H1 (cell line): Measurements from ENCODE around the gene INHBC. TPM values are rescaled to one million over a fixed set of nuclear protein-coding genes. Genes with fewer than 3 reads are reported as not detected.

ENCODE experiments used
- CTCF ChIA-PET: fragments of 300-600 bp; sonication (Branson Sonifier 250); formaldehyde crosslinking; loops from one replicate; lab custom pipeline; 2021; ENCODE audit not compliant: partially characterized antibody; lab: Charles Lee
- POLR2A ChIA-PET: fragments of 300-600 bp; sonication (Branson Sonifier 250); formaldehyde crosslinking; loops from one replicate; lab custom pipeline; 2021; ENCODE audit warnings: inconsistent platforms; ENCODE audit not compliant: partially characterized antibody; lab: Charles Lee
- DNase-seq, 2 experiments: peaks; one replicate each; pipeline versions ENCODE4 v3.0.0 to v3.0.0-alpha.2; 2010 to 2022; ENCODE audit warnings: low spot score in 2 of 2, low read depth in 1 of 2, mixed read lengths in 1 of 2
- FAIRE-seq: peaks from 2 replicates; lab custom pipeline; 2011; peaks lifted over from hg19 to GRCh38; lab: Jason Lieb, UNC
- H2AFZ ChIP-seq: 2 replicates; pipeline ENCODE4 v1.8.1; 2012; ENCODE audit warnings: low read length, inconsistent platforms
- H2AK5ac ChIP-seq: 2 replicates; pipeline ENCODE4 v1.6.1; 2013; ENCODE audit warnings: low read depth, low read length
- H2BK120ac ChIP-seq: replicated peaks from 2 replicates; pipeline ENCODE3; 2013; ENCODE audit warnings: low read depth, low read length, inconsistent platforms
- H2BK12ac ChIP-seq: 2 replicates; pipeline ENCODE4 v1.6.1; 2013; ENCODE audit warnings: low read depth, low read length
- H2BK15ac ChIP-seq: 2 replicates; pipeline ENCODE4 v1.6.1; 2013; ENCODE audit warnings: low read length
- H2BK20ac ChIP-seq: 2 replicates; pipeline ENCODE4 v1.6.1; 2013; ENCODE audit warnings: low read length
- H2BK5ac ChIP-seq: 2 replicates; pipeline ENCODE4 v1.6.1; 2013; ENCODE audit warnings: low read depth, low read length
- H3K14ac ChIP-seq: 2 replicates; pipeline ENCODE4 v1.6.1; 2013; ENCODE audit warnings: inconsistent platforms; ENCODE audit not compliant: insufficient read length
- H3K18ac ChIP-seq: 2 replicates; pipeline ENCODE4 v1.6.1; 2013; ENCODE audit warnings: low read length; ENCODE audit errors: extremely low read depth
- H3K23ac ChIP-seq: 2 replicates; pipeline ENCODE4 v1.6.1; 2013; ENCODE audit warnings: inconsistent platforms; ENCODE audit not compliant: insufficient read length
- H3K23me2 ChIP-seq: 2 replicates; pipeline ENCODE4 v1.6.1; 2013; ENCODE audit warnings: low read depth, low read length
- H3K27ac ChIP-seq: 2 replicates; pipeline ENCODE4 v1.6.1; 2011; ENCODE audit warnings: low read depth, low read length, inconsistent platforms
- H3K27me3 ChIP-seq, 4 experiments: replicated peaks in 1 of 4; 1 replicate in 1 of 4; 2 replicates in 3 of 4; pipeline versions ENCODE4 v1.6.1 to v1.8.1; 2011 to 2013; ENCODE audit warnings: low read length in 3 of 4, mild to moderate bottlenecking in 3 of 4, inconsistent platforms in 2 of 4, mixed read lengths in 2 of 4, moderate library complexity in 1 of 4; ENCODE audit not compliant: control insufficient read depth in 3 of 4, insufficient read depth in 3 of 4; ENCODE audit errors: extremely low read depth in 1 of 4
- H3K36me3 ChIP-seq, 4 experiments: 2 replicates each; pipeline versions ENCODE4 v1.6.1 to v1.8.1; 2011 to 2013; ENCODE audit warnings: mild to moderate bottlenecking in 4 of 4, low read length in 3 of 4, moderate library complexity in 2 of 4, control low read depth in 1 of 4, inconsistent platforms in 1 of 4; ENCODE audit not compliant: insufficient read depth in 4 of 4, control insufficient read depth in 2 of 4
- H3K4ac ChIP-seq: replicated peaks from 2 replicates; pipeline ENCODE3; 2013; ENCODE audit warnings: low read length, low read depth, mixed read lengths, inconsistent platforms; ENCODE audit not compliant: insufficient read length
- H3K4me1 ChIP-seq, 4 experiments: replicated peaks in 1 of 4; 1 replicate in 1 of 4; 2 replicates in 3 of 4; pipeline versions ENCODE4 v1.6.1 to v1.8.1; 2011 to 2013; ENCODE audit warnings: low read length in 3 of 4, inconsistent platforms in 2 of 4, mixed read lengths in 1 of 4; ENCODE audit not compliant: insufficient read depth in 4 of 4, control insufficient read depth in 3 of 4
- H3K4me2 ChIP-seq, 2 experiments: 2 replicates each; pipeline versions ENCODE4 v1.6.1 to v1.8.1; 2011 to 2013; ENCODE audit warnings: low read depth in 2 of 2, low read length in 2 of 2, control low read depth in 1 of 2, inconsistent platforms in 1 of 2, mild to moderate bottlenecking in 1 of 2; ENCODE audit not compliant: insufficient read depth in 1 of 2
- H3K4me3 ChIP-seq, 4 experiments: fragments of 200-600, 300-600 bp in 1 of 4; sonication (generic), shearing (Covaris generic), sonication (Bioruptor Twin) in 1 of 4; 2 replicates each; pipeline versions ENCODE4 v1.5.1 to v1.8.1; 2011 to 2016; ENCODE audit warnings: low read length in 4 of 4, low read depth in 3 of 4, control low read depth in 2 of 4, inconsistent platforms in 2 of 4, mild to moderate bottlenecking in 2 of 4, mixed read lengths in 1 of 4, moderate library complexity in 1 of 4; ENCODE audit not compliant: insufficient read depth in 2 of 4; ENCODE audit errors: extremely low read depth in 1 of 4
- H3K56ac ChIP-seq: replicated peaks from 2 replicates; pipeline ENCODE3; 2013; ENCODE audit warnings: low read depth, mild to moderate bottlenecking, mixed read lengths, low read length, inconsistent platforms; ENCODE audit not compliant: insufficient read length
- H3K79me1 ChIP-seq: 2 replicates; pipeline ENCODE4 v1.6.1; 2013; ENCODE audit warnings: low read depth, low read length, control low read depth
- H3K79me2 ChIP-seq, 2 experiments: 2 replicates each; pipeline versions ENCODE4 v1.6.1 to v1.8.1; 2012 to 2013; ENCODE audit warnings: low read length in 2 of 2, mild to moderate bottlenecking in 2 of 2, inconsistent platforms in 1 of 2; ENCODE audit not compliant: insufficient read depth in 2 of 2, control insufficient read depth in 1 of 2
- H3K9ac ChIP-seq, 4 experiments: replicated peaks in 1 of 4; 1 replicate in 1 of 4; 2 replicates in 3 of 4; pipeline versions ENCODE4 v1.6.1 to v1.8.1; 2011 to 2013; ENCODE audit warnings: low read depth in 3 of 4, low read length in 3 of 4, control low read depth in 2 of 4, mild to moderate bottlenecking in 2 of 4, moderate library complexity in 2 of 4, inconsistent platforms in 1 of 4; ENCODE audit errors: extremely low read depth in 1 of 4
- H3K9me3 ChIP-seq, 2 experiments: 2 replicates each; pipeline versions ENCODE4 v1.6.1 to v1.8.1; 2012 to 2013; ENCODE audit warnings: mild to moderate bottlenecking in 2 of 2, moderate library complexity in 2 of 2, control low read depth in 1 of 2, inconsistent platforms in 1 of 2, low read depth in 1 of 2, low read length in 1 of 2, mixed read lengths in 1 of 2; ENCODE audit not compliant: insufficient read depth in 2 of 2
- H4K20me1 ChIP-seq, 2 experiments: replicated peaks in 1 of 2; 2 replicates each; pipeline versions ENCODE3 to v1.8.1; 2011 to 2013; ENCODE audit warnings: inconsistent platforms in 2 of 2, low read length in 2 of 2, mild to moderate bottlenecking in 1 of 2; ENCODE audit not compliant: insufficient read depth in 2 of 2, control insufficient read depth in 1 of 2
- H4K5ac ChIP-seq: 2 replicates; pipeline ENCODE4 v1.6.1; 2013; ENCODE audit warnings: low read length, low read depth, mixed read lengths, inconsistent platforms; ENCODE audit not compliant: insufficient read length
- H4K8ac ChIP-seq: 2 replicates; pipeline ENCODE4 v1.8.0; 2013; ENCODE audit warnings: mild to moderate bottlenecking, moderate library complexity, low read length, inconsistent platforms; ENCODE audit not compliant: insufficient read depth; ENCODE audit errors: extremely low read depth
- H4K91ac ChIP-seq: replicated peaks from 2 replicates; pipeline ENCODE3; 2013; ENCODE audit warnings: low read length, mixed read lengths, inconsistent platforms; ENCODE audit not compliant: insufficient read length
- BRCA1 ChIP-seq: IDR thresholded peaks from 2 replicates; pipeline ENCODE4 v1.6.1; 2012; ENCODE audit warnings: low read depth, low read length, improper control_type of control experiment
- CEBPB ChIP-seq: IDR thresholded peaks from 2 replicates; pipeline ENCODE4 v1.6.1; 2012; ENCODE audit warnings: low read depth, low read length
- CREB1 ChIP-seq: IDR thresholded peaks from 2 replicates; pipeline ENCODE4 v1.6.1; 2012; ENCODE audit warnings: inconsistent platforms
- EGR1 ChIP-seq: IDR thresholded peaks from 2 replicates; pipeline ENCODE4 v1.6.1; 2011; ENCODE audit warnings: low read depth, low read length, borderline replicate concordance
- FOSL1 ChIP-seq: IDR thresholded peaks from 2 replicates; pipeline ENCODE4 v1.6.1; 2011; ENCODE audit warnings: mild to moderate bottlenecking, low read depth, low read length, moderate library complexity; ENCODE audit not compliant: insufficient read depth
- JUND ChIP-seq: IDR thresholded peaks from 2 replicates; pipeline ENCODE4 v1.6.1; 2011; ENCODE audit warnings: mild to moderate bottlenecking, improper control_type of control experiment, low read length
- KDM4A ChIP-seq: IDR thresholded peaks from one replicate; pipeline ENCODE4 v1.7.1; 2012; ENCODE audit warnings: low read depth, mild to moderate bottlenecking, moderate library complexity, low read length, inconsistent platforms; ENCODE audit not compliant: severe bottlenecking
- RAD21 ChIP-seq, 2 experiments: IDR thresholded peaks in 1 of 2; conservative IDR thresholded peaks in 1 of 2; 2 replicates each; pipeline ENCODE4 v1.6.1; 2011; ENCODE audit warnings: low read depth in 2 of 2, low read length in 2 of 2, improper control_type of control experiment in 1 of 2, inconsistent platforms in 1 of 2, mild to moderate bottlenecking in 1 of 2, moderate library complexity in 1 of 2
- RNF2 ChIP-seq: fragments of 200-900, 300-1000 bp; sonication (generic); IDR thresholded peaks from 2 replicates; pipeline ENCODE4 v1.7.1; 2016; ENCODE audit warnings: borderline replicate concordance, low read depth, mild to moderate bottlenecking, antibody characterized with exemption, low read length; ENCODE audit not compliant: poor library complexity, severe bottlenecking; ENCODE audit errors: missing control alignments
- SRF ChIP-seq: IDR thresholded peaks from 2 replicates; pipeline ENCODE4 v1.6.1; 2011; ENCODE audit warnings: mild to moderate bottlenecking, low read depth, low read length, moderate library complexity
- TBP ChIP-seq: IDR thresholded peaks from 2 replicates; pipeline ENCODE4 v1.6.1; 2011; ENCODE audit warnings: low read depth, low read length, improper control_type of control experiment
- TEAD4 ChIP-seq: IDR thresholded peaks from 2 replicates; pipeline ENCODE4 v1.6.1; 2012; ENCODE audit warnings: low read depth, low read length, inconsistent platforms, mixed read lengths
- YY1 ChIP-seq: IDR thresholded peaks from 2 replicates; pipeline ENCODE4 v1.6.1; 2011; ENCODE audit warnings: low read depth, mild to moderate bottlenecking, low read length
- WGBS, 2 experiments: shearing (Covaris generic) in 1 of 2; methylation state at CpG; one replicate each; pipeline versions ENCODE4 v1.1.6 to v1.1.7; 2013 to 2015; ENCODE audit warnings: low lambda C conversion rate in 2 of 2, mixed read lengths in 2 of 2, inconsistent platforms in 1 of 2, low coverage in 1 of 2, missing lambda C conversion rate in 1 of 2; ENCODE audit not compliant: insufficient replicate concordance in 2 of 2, insufficient coverage in 1 of 2, insufficient read length in 1 of 2; ENCODE audit errors: extremely low coverage in 1 of 2, missing lambda C conversion rate in 1 of 2; 5-methylcytosine and 5-hydroxymethylcytosine counted together
- polyA plus RNA-seq, 7 experiments: library from polyadenylated mRNA; depleted of rRNA in 3 of 7; stranded (reverse) in 5 of 7; unstranded in 2 of 7; fragments of >200 nt in 5 of 7; fragments of 200-250 nt in 2 of 7; gene quantifications; 1 replicate in 5 of 7; 2 replicates in 1 of 7; 4 replicates in 1 of 7; pipeline versions ENCODE4 v1.2.1 to v1.2.3, GENCODE V29; 2011 to 2013; ENCODE audit warnings: missing spikeins in 2 of 7, mixed read lengths in 2 of 7
- total RNA-seq: library from RNA; stranded (reverse); fragmentation: NEBNext Ultra II Directional; extraction: Animal tissue kit (Norgen Biotek cat#: 25700); gene quantifications from 2 replicates; pipeline ENCODE4 v1.2.1, GENCODE V29; 2021

Gene INHBC
- total and polyA plus RNA-seq, 2 of the 8 experiments (the other 6 are each of a cell fraction or from before 2014, with no cell fraction given) = 0.15 TPM; not detected in 1

DNA sequence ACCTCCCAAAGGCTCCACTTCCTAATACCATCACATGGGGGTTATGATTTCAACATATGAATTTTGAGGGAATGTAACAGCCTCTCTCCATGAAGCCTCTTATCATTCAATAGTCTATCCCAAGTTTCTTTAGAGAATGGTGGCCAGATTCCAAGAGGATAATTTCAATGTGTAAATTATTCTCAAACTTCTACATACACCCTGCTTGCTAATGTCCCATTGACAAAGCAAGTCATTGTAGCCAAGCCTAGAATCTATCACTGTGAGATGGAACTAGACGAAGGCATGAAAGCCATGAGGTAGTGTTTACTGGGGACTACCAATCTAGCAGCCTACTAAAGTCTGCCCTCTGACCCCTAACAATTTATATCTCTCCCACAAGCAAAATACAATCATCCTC lies 3.8 kb downstream of the INHBC start:
- H3K27ac ChIP-seq = no peak overlapping the region
- no peak overlapping the region for H2BK120ac ChIP-seq
- FAIRE-seq = no peak
- H3K4me2 ChIP-seq = no peak overlapping the region
- no peak overlapping the region for H2AK5ac ChIP-seq
- H3K14ac ChIP-seq = no peak overlapping the region
- H3K4me3 ChIP-seq = no peak overlapping the region
- no peak overlapping the region for H2AFZ ChIP-seq
- no peak overlapping the region for H3K4ac ChIP-seq
- H3K9ac ChIP-seq = no peak overlapping the region
- no peaks in the 10 kb centered on the region for H3K36me3 ChIP-seq
- H3K9me3 ChIP-seq = peaks cover 0 to 3% of the 10 kb centered on the region in 2 experiments; a peak in 2 of 4 replicates
- H2BK15ac ChIP-seq = no peak overlapping the region
- ChIA-PET CTCF (interaction anchor here (0.6 to 7.7 kb wide), 3 partner anchors 14 to 182 kb away, joined by 3 to 112 read pairs (median 5); partner anchors contain the start of gene INHBE), POLR2A (interaction anchor here (1.6 to 13.2 kb wide), 2 partner anchors 13 to 131 kb away, joined by 3 to 168 read pairs; partner anchors contain the start of gene INHBE)
- no peaks in the 10 kb centered on the region for H3K23me2 ChIP-seq
- H3K56ac ChIP-seq = no peak overlapping the region
- no peaks in the 10 kb centered on the region for H3K4me1 ChIP-seq
- no peak overlapping the region for H2BK5ac ChIP-seq
- no peak overlapping the region for H2BK20ac ChIP-seq
- no peak overlapping the region for H2BK12ac ChIP-seq
- no peak overlapping the region for H4K91ac ChIP-seq
- no peak overlapping the region for H4K5ac ChIP-seq
- WGBS, 2 experiments = 73% methylated on average over 1 of the region's 1 CpG; no CpG with 5 or more reads in 1 of the 2 experiments
- H4K8ac ChIP-seq = no peak overlapping the region
- no peak overlapping the region for H3K23ac ChIP-seq
- no peaks in the 10 kb centered on the region for H3K79me2 ChIP-seq
- DNase-seq = no peak
- no peaks in the 10 kb centered on the region for H3K79me1 ChIP-seq
- H4K20me1 ChIP-seq = no peaks in the 10 kb centered on the region
- no peaks in the 10 kb centered on the region for H3K27me3 ChIP-seq
- H3K18ac ChIP-seq = no peak overlapping the region
- TF ChIP-seq YY1 (no peak), KDM4A (no peak), BRCA1 (no peak), RAD21 (IDR thresholded peaks at IDR 0.05 in 1 of 2, conservative IDR thresholded peaks at IDR 0.05 in 1 of 2; ENCODE audit: low read depth in 2 of 2, low read length in 2 of 2) (no peak), CEBPB (no peak), SRF (no peak), JUND (no peak), EGR1 (no peak), TBP (no peak), FOSL1 (no peak), TEAD4 (no peak), CREB1 (no peak), RNF2 (no peak)
